ENCODE data around the gene FRRS1L. TPM values are rescaled to one million over a fixed set of nuclear protein-coding genes. Genes with fewer than 3 reads are reported as not detected.

FRRS1L gene
- total and polyA plus RNA-seq, 2 donors (not counting 1 experiment from before 2014, with no cell fraction given), result not detected

- peaks cover 78% of the 10 kb centered on the region for H3K79me2 ChIP-seq (ENCODE audit: control insufficient read depth, insufficient read depth, low read length)
- H3K4me2 ChIP-seq (replicated peaks; ENCODE audit: low read depth, low read length, poor library complexity, severe bottlenecking), result no peak overlapping the region
- peaks cover 59% of the 10 kb centered on the region for H3K4me1 Mint-ChIP-seq
- H3K36me3 ChIP-seq (replicated peaks in 1 of 2; ENCODE audit: control extremely low read depth in 1 of 2, control insufficient read depth in 1 of 2, extremely low read depth in 1 of 2, insufficient read depth in 2 of 2, low read length in 1 of 2), result no peaks in the 10 kb centered on the region
- H3K27me3 ChIP-seq (replicated peaks in 1 of 4; ENCODE audit: control extremely low read depth in 1 of 4, control insufficient read depth in 3 of 4, insufficient read depth in 4 of 4, low read length in 3 of 4), result no peaks in the 10 kb centered on the region
- H3K27ac Mint-ChIP-seq, result no peak overlapping the region
- no peak overlapping the region for H3K27ac ChIP-seq (ENCODE audit: low read length in 2 of 2)
- ChIA-PET POLR2A (interaction anchor here (0.6 kb wide), 1 partner anchor 9 kb away, joined by 6 read pairs; no protein-coding TSS in a partner anchor), CTCF (interaction anchor here (0.5 kb wide), 1 partner anchor 1744 kb away, joined by 3 read pairs; no protein-coding TSS in a partner anchor)
- no peak overlapping the region for H3K4me3 ChIP-seq (ENCODE audit: control extremely low read depth in 1 of 5, extremely low read depth in 1 of 5, insufficient read depth in 1 of 5, low read depth in 2 of 5, low read length in 4 of 5)
- intact Hi-C loops (cut with micrococcal nuclease), result loop anchor here (10.0 kb wide), 2 partner anchors 199 to 299 kb away; no protein-coding TSS in a partner anchor
- 100% methylated on average over 1 of the region's 3 CpGs for WGBS (ENCODE audit: insufficient coverage)
- H3K4me3 Mint-ChIP-seq, result no peak overlapping the region
- H3K9ac ChIP-seq (ENCODE audit: low read length), result no peak overlapping the region
- H3K27me3 Mint-ChIP-seq, result no peaks in the 10 kb centered on the region
- peaks cover 67% of the 10 kb centered on the region for H4K20me1 ChIP-seq (ENCODE audit: control insufficient read depth, insufficient read depth, low read length, poor library complexity, severe bottlenecking)
- no peak for TF ChIP-seq EZH2 (IDR thresholded peaks at IDR 0.05; ENCODE audit: borderline replicate concordance, insufficient read depth, low read depth, low read length, poor library complexity, severe bottlenecking)
- no peak for TF ChIP-seq CTCF (IDR thresholded peaks at IDR 0.05)
- no peak overlapping the region for H2AFZ ChIP-seq (ENCODE audit: insufficient read depth, low read depth, low read length, poor library complexity, severe bottlenecking)
- DNase-seq, result no peak
- H3K9me3 Mint-ChIP-seq (ENCODE audit: insufficient read depth), result no peaks in the 10 kb centered on the region
- peaks cover 22 to 32% of the 10 kb centered on the region in 2 donors for H3K4me1 ChIP-seq (ENCODE audit: control insufficient read depth in 2 of 2, insufficient read depth in 2 of 2, low read length in 2 of 2)
- no peaks in the 10 kb centered on the region for H3K9me3 ChIP-seq (ENCODE audit: control extremely low read depth in 1 of 3, control insufficient read depth in 2 of 3, insufficient read depth in 1 of 3, low read length in 2 of 3)
- no peak for ATAC-seq (ENCODE audit: low read depth)
Measured at GRCh38 chr9:109115931-109116526, 51.0 kb downstream of the FRRS1L start.

GRCh38 chr9:109114670-109115069, 52.4 kb downstream of the FRRS1L start:
- ATAC-seq (ENCODE audit: low read depth), result no peak
- no peak overlapping the region for H3K27ac Mint-ChIP-seq
- H3K4me3 Mint-ChIP-seq, result no peak overlapping the region
- no peaks in the 10 kb centered on the region for H3K9me3 ChIP-seq (ENCODE audit: control extremely low read depth in 1 of 3, control insufficient read depth in 2 of 3, insufficient read depth in 1 of 3, low read length in 2 of 3)
- no peaks in the 10 kb centered on the region for H3K9me3 Mint-ChIP-seq (ENCODE audit: insufficient read depth)
- ChIA-PET CTCF (interaction anchor here (0.6 kb wide), 1 partner anchor 355 kb away, joined by 3 read pairs; no protein-coding TSS in a partner anchor), POLR2A (no interaction called here)
- H3K9ac ChIP-seq (ENCODE audit: low read length), result no peak overlapping the region
- H3K27me3 ChIP-seq (replicated peaks in 1 of 4; ENCODE audit: control extremely low read depth in 1 of 4, control insufficient read depth in 3 of 4, insufficient read depth in 4 of 4, low read length in 3 of 4), result no peaks in the 10 kb centered on the region
- peaks cover 79% of the 10 kb centered on the region for H4K20me1 ChIP-seq (ENCODE audit: control insufficient read depth, insufficient read depth, low read length, poor library complexity, severe bottlenecking)
- intact Hi-C loops (cut with micrococcal nuclease), result loop anchor here (10.0 kb wide), 2 partner anchors 200 to 300 kb away; no protein-coding TSS in a partner anchor
- peaks cover 71% of the 10 kb centered on the region for H3K4me1 Mint-ChIP-seq
- H2AFZ ChIP-seq (ENCODE audit: insufficient read depth, low read depth, low read length, poor library complexity, severe bottlenecking), result no peak overlapping the region
- no peak overlapping the region for H3K27ac ChIP-seq (ENCODE audit: low read length in 2 of 2)
- H3K4me1 ChIP-seq (ENCODE audit: control insufficient read depth in 2 of 2, insufficient read depth in 2 of 2, low read length in 2 of 2), result peaks cover 26% of the 10 kb centered on the region in 2 donors
- WGBS (ENCODE audit: insufficient coverage), result 80% methylated on average over 1 of the region's 3 CpGs
- TF ChIP-seq CTCF (IDR thresholded peaks at IDR 0.05), result no peak
- TF ChIP-seq EZH2 (IDR thresholded peaks at IDR 0.05; ENCODE audit: borderline replicate concordance, insufficient read depth, low read depth, low read length, poor library complexity, severe bottlenecking), result no peak
- no peaks in the 10 kb centered on the region for H3K36me3 ChIP-seq (replicated peaks in 1 of 2; ENCODE audit: control extremely low read depth in 1 of 2, control insufficient read depth in 1 of 2, extremely low read depth in 1 of 2, insufficient read depth in 2 of 2, low read length in 1 of 2)
- H3K4me2 ChIP-seq (replicated peaks; ENCODE audit: low read depth, low read length, poor library complexity, severe bottlenecking), result no peak overlapping the region
- H3K27me3 Mint-ChIP-seq, result no peaks in the 10 kb centered on the region
- no peak for DNase-seq
- H3K79me2 ChIP-seq (ENCODE audit: control insufficient read depth, insufficient read depth, low read length), result peaks cover 91% of the 10 kb centered on the region
- no peak overlapping the region for H3K4me3 ChIP-seq (ENCODE audit: control extremely low read depth in 1 of 5, extremely low read depth in 1 of 5, insufficient read depth in 1 of 5, low read depth in 2 of 5, low read length in 4 of 5)

All from B cell (primary cell).